Left colon (tissue), 2 donors: Measurements from ENCODE around the gene CBLN4. TPM values are rescaled to one million over a fixed set of nuclear protein-coding genes. Genes with fewer than 3 reads are reported as not detected.

ENCODE experiments used
- ATAC-seq: fragments of 200-7000 bp; cut with Tn5 transposase; one replicate; pipeline ENCODE4 v1.9.1; 2020; ENCODE audit warnings: mild to moderate bottlenecking, moderate library complexity
- DNase-seq, 2 donors: peaks; one replicate each; pipeline ENCODE4 v3.0.0-alpha.2; 2020
- intact Hi-C, 2 donors: fragments of 100-400 bp; cut with DNase I in 1 of 2; cut with micrococcal nuclease in 1 of 2; formaldehyde crosslinking; loops; one replicate each; pipeline versions ENCODE4 v1.11.2 to v1.14.0; 2022; cut with DNase I, micrococcal nuclease
- total RNA-seq, 2 donors: library from RNA; stranded (reverse); fragmentation: NEBNext Ultra II Directional; extraction: Animal tissue kit (Norgen Biotek cat#: 25700); gene quantifications; one replicate each; pipeline ENCODE4 v1.2.1, GENCODE V29; 2021
- donor health status: DM: no; HTN: no; CAD: no.
- donor health status: DM: yes; HTN: yes; CAD: no.

The CBLN4 gene
- total RNA-seq, 2 donors from 2014 or later, result 0.20 TPM; not detected in 1

DNA sequence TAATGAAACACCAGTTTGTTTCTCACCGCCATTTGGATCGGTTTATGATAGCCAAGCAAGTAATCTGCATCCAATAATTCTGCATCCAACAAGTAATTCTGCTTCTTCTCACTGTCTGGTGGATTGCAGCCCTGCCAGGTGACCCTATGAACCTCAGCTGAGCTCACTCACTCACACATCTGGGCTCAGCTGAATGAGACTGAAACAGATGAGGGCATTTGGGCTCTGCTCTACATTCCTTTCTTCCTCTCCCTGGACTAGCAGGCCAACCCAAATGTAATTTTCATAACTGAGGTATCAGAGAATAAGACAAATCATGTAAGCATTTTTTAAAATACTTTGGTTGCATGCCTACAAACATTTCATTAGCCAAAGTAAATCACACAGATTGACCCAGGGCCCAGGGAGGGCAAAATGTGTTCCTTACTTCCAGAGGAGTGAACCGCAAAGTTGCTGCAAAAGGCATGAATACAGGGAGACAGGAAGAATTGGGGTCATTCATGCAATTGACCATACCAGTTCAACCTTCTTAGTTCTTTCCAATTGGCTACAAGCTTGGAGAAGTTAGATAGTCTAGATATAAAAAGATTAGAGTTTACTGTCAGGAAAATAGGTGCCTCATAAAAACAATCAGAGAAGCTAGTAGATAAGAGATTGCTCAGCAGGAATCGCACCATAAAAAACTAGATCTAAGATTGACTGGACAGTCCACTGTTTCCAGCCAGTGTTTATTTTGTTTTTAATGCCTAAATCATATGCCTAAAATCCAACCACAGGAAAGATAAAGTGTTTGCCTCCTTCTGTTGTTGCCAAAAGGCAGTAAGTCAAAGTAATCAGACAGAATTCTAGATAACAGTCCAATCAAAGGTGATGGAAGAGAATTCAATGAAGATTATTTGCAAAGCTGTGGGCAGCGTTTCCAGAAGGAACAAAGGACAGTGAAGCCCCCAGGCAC, 43.7 kb downstream of the CBLN4 start:
- ATAC-seq, result no peak

DNA sequence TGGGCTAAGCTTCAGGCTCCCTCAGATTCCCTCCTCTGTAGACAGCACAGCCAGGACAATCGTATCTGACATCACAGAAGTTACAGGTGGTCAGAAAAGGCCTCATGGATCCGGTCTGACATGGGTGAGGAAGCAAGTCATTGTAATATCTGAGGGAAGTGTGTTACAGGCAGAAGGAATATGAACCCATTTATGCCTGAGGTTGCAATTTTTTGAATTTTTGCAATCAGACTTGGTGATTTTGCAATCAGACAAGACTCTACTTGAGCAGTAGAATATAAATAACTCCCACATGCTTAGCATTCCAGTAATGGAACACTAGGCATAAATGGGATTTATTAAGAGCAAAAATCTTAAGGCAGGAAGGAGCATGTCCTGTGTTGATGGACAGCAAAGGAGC, 52.1 kb downstream of the CBLN4 start:
- intact Hi-C loops, result no loop called here
- ATAC-seq (no peak), DNase-seq (no peak)

More for the DNA sequence above, 43.7 kb downstream of the CBLN4 start:
- intact Hi-C loops, result no loop called here
- no peak for DNase-seq

DNA sequence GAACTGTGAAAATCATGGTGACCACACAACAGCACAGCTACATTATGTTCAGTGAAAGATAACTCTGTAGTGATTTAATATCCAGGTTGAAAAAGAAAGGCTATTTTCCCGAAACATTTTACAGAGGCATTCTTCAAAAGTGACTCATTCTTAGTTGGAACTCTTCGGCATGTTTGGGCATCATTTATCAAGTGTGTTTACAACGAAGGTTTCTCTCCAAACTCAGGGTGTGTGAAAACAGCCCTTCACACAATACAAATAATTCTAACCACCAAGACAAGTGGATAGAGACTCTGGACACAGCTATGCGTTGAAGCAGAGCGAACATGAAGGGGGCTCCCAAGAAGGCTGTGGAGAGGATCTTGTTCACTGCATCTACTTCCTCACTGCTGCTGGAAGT, 57.6 kb downstream of the CBLN4 start:
- DNase-seq (no peak), ATAC-seq (no peak)
- intact Hi-C loops, result no loop called here

Other genes starting within 250 kb of the CBLN4 start
- gene MC3R, start 243.2 kb upstream of the CBLN4 start, total RNA-seq, result not detected